Measurements from ENCODE around the gene NME7.
"Not testable (repeated sequence)": the region's sequence is repeated elsewhere in the genome, so short reads cannot be mapped to it uniquely, and the experiment has no call there.

NME7 gene

GRCh38 chr1:169367686-169368405 is at the start of gene NME7, which contains the start of gene BLZF1:
TSS of gene NME7 (minus strand) at chr1:169367797. CDS start at chr1:169367710, 87 bp downstream.
TSS of gene BLZF1 (plus strand) at chr1:169368195. CDS start at chr1:169369523, 1,328 bp downstream.
- DNase-seq: peak; percentile 98

- no peak for DNase-seq
Observed at GRCh38 chr1:169414952-169415351, 47.4 kb upstream of the NME7 start.

- DNase-seq: not testable (repeated sequence)
Observed at GRCh38 chr1:169408340-169408739, 40.7 kb upstream of the NME7 start.

GRCh38 chr1:169402578-169402977 is 35.0 kb upstream of the NME7 start:
- DNase-seq: not testable (repeated sequence)

- DNase-seq: no peak
Observed at GRCh38 chr1:169395955-169396354, 28.4 kb upstream of the NME7 start.

GRCh38 chr1:169392406-169392805 is 24.8 kb upstream of the NME7 start:
- DNase-seq: no peak

GRCh38 chr1:169390303-169390702 is 22.7 kb upstream of the NME7 start:
- DNase-seq: no peak

GRCh38 chr1:169387399-169387798 is 19.8 kb upstream of the NME7 start:
- no peak for DNase-seq

GRCh38 chr1:169383449-169383848 is 15.9 kb upstream of the NME7 start:
- DNase-seq: no peak

- DNase-seq: no peak
Observed at GRCh38 chr1:169381162-169381561, 13.6 kb upstream of the NME7 start.

GRCh38 chr1:169371404-169371803 is 3.8 kb upstream of the NME7 start:
- DNase-seq: no peak

GRCh38 chr1:169368406-169368769 is 791 bp upstream of the NME7 start:
- no peak for DNase-seq

GRCh38 chr1:169367096-169367685 is 406 bp downstream of the NME7 start:
- DNase-seq: no peak

GRCh38 chr1:169364948-169365347 is 2.6 kb downstream of the NME7 start:
- DNase-seq: no peak

- no peak for DNase-seq
Observed at GRCh38 chr1:169363046-169363730, 4.4 kb downstream of the NME7 start.

- DNase-seq: no peak
Observed at GRCh38 chr1:169361281-169361680, 6.3 kb downstream of the NME7 start.

GRCh38 chr1:169360415-169360814 is 7.2 kb downstream of the NME7 start:
- no peak for DNase-seq

GRCh38 chr1:169348383-169349036 is 19.1 kb downstream of the NME7 start:
- DNase-seq: peak; percentile 90

- DNase-seq: no peak
Observed at GRCh38 chr1:169347688-169348382, 19.8 kb downstream of the NME7 start.

GRCh38 chr1:169346036-169346589 is 21.5 kb downstream of the NME7 start:
- no peak for DNase-seq

- DNase-seq: no peak
Observed at GRCh38 chr1:169345511-169345910, 22.1 kb downstream of the NME7 start.

GRCh38 chr1:169342096-169342495 is 25.5 kb downstream of the NME7 start:
- DNase-seq: not testable (repeated sequence)
